IPS-18c (cell line): ENCODE data around the gene TRNAU1AP.
"Not testable (repeated sequence)": the region's sequence is repeated elsewhere in the genome, so short reads cannot be mapped to it uniquely, and the experiment has no call there.

Source experiments
- H3K4me3 ChIP-seq: 2 replicates; pipeline ENCODE4 v1.7.0; 2013; ENCODE audit warnings: low read depth, mild to moderate bottlenecking, low read length, moderate library complexity; ENCODE audit not compliant: insufficient read depth
- H3K9me3 ChIP-seq: one replicate; pipeline ENCODE4 v1.6.1; 2013; ENCODE audit warnings: mild to moderate bottlenecking, low read length, moderate library complexity; ENCODE audit not compliant: control insufficient read depth, insufficient read depth

TRNAU1AP gene

DNA sequence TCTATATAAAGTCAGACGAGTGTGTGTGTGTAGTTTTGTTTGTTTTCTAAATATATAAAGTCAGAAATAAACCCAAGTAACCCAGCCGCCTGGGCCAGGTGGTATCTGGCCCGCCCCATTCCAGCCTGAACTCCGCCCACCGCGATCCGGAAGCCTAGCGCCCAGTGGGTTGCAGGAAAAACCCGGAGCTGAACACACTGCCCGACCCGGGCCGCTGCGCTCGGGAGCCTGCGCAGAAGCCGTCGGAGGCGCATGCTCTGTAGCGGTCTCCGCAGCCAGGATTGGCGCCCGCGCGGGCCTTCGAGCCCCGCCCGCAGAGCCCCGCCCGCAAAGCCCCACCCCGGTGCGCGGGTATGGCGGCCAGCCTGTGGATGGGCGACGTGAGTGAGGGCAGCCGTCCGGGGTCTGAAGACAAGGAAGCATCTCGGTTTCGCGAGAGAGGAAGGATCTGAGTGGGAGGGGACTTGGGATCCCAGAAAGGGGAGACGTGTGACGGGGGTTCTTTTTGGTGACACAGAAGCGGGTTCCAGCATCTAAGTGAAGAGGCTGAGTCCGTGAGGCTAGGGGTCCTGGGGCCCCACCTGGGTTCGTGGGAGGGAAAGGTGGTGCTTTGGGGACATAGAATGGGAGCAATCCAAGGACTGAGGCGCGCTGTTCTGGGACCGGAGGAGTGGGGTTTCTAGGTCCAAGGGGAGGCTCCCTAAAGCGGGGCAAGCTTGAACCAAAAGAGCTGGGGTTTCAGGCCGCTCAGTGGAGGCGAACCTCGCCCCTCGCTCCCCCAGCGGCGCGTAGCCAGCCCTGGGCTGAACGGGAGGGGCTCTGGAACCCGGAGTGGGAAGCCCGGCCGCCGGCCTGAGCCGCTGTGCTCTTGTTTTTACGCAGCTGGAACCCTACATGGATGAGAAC lies at the start of gene TRNAU1AP:
Gene TRNAU1AP, plus strand, starts transcription at position 328 of the 906 bp plus-strand sequence. Its CDS starts 26 bp downstream, at position 354.
- H3K9me3 ChIP-seq: peaks cover 3% of the 10 kb centered on the region
- peak within 1 kb of the TSS; percentile 99 for H3K4me3 ChIP-seq

DNA sequence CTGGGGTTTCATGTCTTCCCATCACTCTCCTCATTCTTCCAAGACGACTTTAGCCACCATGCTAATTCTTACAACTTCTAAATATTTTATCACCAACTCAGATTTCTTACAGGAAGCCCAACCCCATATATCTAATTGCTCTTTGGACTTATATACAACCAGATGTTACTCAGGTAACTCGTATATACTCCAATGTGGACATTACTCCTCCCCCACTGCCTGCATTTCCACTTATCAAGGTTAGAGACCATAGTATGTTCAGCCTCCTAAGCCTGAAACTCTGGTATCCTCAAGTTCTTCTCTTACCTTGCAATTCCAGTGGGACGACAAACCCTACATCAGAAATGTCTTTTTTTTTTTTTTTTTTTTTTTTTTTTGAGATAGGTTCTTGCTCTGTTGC lies 49.8 kb upstream of the TRNAU1AP start:
- Histone ChIP-seq H3K4me3 (no peak overlapping the region), H3K9me3 (no peaks in the 10 kb centered on the region)

DNA sequence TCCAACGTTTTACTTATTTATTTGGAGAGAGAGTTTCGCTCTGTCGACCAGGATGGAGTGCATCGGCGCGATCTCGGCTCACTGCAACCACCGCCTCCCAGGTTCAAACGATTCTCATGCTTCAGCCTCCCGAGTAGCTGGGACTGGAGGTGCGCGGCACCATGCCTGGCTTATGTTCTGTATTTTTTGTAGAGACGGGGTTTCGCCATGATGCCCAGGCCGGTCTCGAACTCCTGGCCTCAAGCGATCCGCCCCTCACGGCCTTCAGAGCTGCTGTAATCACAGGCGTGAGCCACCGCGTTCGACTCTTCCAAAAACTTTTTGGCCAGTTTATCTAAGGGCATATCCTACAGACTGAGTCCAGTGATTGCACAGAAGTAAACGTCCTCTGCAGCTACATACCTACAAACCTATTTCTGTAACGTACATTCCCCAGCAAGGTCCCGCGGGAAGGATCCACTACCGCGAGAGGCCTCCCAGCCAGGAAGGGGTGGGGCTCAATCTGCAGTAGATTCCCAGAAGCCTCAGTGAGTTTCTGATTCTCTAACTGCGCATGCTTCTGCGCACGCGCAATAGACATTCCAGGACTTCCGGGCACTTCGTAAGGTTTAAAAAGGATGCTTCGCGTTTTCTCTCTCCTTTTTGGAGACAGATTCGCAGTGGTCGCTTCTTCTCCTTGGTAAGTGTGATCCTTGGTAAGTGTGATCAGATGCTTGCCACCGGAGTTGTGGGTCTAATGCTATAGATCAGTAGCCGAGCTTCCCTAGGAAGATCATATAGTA lies 47.3 kb upstream of the TRNAU1AP start, which contains the start of gene RCC1:
Gene RCC1, plus strand, starts transcription at position 638 of the 782 bp plus-strand sequence. CDS start 23,824 bp downstream, outside the sequence.
- no peaks in the 10 kb centered on the region for H3K9me3 ChIP-seq
- peak within 1 kb of the TSS; percentile 83 for H3K4me3 ChIP-seq

DNA sequence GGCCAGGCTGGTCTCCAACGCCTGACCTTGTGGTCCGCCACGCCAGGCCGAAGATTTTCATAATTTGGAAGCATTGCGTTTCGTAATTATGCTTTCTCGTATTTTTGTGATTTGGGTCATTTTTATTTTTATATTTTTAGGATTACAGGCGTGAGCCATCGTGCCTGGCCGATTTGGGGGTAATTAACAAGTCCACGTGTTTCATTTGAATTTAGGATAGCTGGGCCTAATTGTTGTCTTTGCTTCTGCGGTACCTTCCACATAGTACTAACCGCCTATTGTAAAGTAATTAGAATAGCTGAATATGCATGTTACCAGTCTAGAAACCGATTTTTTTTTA lies 46.0 kb upstream of the TRNAU1AP start:
- no peaks in the 10 kb centered on the region for H3K9me3 ChIP-seq
- H3K4me3 ChIP-seq: peak overlapping the region; percentile 83

DNA sequence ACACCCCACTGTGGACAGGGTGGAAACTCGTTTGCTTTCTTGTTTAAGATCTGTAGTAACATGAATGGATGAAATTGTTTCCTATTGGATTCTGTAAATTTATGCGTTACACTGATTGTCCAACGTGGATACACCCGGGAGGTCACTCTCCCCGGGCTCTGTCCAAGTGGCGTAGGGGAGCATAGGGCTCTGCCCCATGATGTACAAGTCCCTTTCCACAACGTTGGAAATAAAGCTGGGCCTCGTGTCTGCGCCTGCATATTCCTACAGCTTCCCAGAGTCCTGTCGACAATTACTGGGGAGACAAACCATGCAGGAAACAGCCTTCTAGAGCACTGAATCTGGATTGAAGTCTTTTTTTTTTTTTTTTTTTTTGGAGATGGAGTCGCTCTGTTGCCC lies 45.6 kb upstream of the TRNAU1AP start:
- H3K9me3 ChIP-seq: no peaks in the 10 kb centered on the region
- H3K4me3 ChIP-seq: peak overlapping the region; percentile 83

DNA sequence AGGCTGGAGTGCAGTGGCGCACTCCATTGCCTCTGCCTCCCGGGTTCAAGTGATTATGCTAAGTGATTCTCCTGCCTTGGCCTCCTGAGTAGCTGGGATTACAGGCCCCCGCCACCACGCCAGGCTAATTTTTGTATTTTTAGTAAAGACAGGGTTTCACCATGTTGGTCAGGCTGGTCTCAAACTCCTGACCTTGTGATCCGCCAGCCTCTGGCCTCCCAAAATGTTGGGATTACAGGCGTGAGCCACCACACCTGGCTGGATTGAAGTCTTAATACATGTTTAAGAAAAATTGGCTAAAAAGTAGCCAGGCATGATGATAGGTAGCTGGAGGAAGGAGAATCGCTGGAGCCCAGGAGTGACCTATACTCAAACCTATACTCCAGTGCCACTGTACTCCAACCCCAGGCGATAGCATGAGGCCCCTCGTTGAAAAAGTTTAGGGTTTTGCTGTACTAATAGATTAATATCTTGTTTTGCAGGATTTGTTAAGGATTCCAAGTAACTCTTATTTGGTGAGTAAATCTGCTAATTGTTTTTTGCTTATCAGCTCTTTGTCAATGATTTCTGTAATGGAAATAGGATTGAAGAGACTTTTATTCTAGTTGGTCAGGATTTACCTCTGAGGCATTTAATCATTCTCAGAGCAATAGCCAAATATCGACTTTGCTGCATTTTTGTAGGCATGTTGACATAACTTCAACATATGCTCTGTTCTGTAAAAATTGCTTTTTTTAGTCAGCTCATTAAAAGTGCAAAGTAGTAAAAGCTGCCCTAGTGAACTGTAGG lies 45.0 kb upstream of the TRNAU1AP start:
- Histone ChIP-seq H3K4me3 (peak overlapping the region; percentile 83), H3K9me3 (no peaks in the 10 kb centered on the region)

DNA sequence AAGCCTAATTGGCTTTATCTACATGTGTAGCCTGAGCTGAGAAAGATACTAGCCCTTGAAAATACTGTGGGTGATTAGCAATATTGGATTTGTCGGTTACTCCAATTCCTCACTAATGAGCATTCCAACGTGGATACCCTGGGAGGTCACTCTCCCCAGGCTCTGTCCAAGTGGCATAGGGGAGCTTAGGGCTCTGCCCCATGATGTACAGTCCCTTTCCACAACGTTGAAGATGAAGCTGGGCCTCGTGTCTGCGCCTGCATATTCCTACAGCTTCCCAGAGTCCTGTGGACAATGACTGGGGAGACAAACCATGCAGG lies 44.5 kb upstream of the TRNAU1AP start:
- H3K4me3 ChIP-seq: peak overlapping the region; percentile 83
- no peaks in the 10 kb centered on the region for H3K9me3 ChIP-seq

DNA sequence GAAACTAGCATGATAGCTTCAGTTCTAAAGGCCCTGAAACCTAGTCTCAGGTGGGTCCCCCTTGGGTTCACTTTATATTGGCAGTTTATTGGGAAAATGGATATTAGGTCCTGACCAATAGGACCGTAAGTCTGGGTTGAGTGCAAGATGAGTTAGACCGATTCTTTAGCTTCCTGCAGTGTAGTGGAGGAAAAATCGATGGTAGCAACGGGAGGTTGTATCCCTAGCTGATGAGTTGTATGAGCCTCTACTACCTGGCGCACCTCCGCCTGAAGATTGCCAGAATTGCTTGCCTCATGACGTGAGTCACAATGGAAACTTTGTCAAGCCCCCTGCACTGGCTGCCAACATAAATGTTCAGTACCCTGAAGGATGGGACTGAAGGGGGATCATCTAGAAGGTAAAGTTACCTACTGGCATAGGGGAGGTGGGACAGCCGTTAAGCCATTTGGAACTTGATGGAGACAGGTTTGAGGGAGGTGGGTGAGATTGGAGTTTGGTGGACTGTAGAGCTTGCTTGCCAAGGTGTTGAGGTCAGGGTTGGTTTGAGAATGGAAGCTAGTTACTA lies 43.1 kb upstream of the TRNAU1AP start:
- Histone ChIP-seq H3K9me3 (no peaks in the 10 kb centered on the region), H3K4me3 (no peak overlapping the region)

DNA sequence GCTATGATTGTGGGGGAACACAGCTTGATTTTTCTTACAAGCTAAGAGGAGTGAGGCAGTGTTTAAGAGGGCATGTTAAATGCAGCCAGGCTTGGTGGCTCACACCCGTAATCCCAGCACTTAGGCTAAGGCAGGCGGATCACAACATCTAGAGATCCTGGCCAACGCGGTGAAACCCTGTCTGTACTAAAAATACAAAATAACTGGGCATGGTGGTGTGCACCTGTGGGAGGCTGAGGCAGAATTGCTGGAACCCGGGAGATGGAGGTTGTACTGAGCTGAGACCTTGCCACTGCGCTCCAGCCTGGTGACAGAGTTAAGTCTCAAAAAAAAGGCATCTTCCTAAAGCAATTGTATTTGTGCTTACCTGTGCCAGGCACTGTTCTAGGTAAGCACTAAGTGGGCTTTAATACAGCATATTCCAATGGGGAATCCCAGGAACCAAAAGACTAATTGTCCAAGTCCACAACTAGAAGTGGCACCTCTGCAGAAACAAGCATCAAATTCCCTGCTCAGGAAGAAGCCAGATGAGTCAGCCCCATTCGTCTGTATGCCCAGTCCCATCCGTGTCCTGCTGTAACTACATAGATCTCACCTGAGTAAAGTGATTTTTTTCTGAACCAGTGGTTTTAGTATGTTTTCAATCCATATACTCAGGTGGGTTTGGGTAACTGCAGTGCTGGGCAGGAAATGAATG lies 42.5 kb upstream of the TRNAU1AP start:
- H3K9me3 ChIP-seq: no peaks in the 10 kb centered on the region
- H3K4me3 ChIP-seq: no peak overlapping the region

DNA sequence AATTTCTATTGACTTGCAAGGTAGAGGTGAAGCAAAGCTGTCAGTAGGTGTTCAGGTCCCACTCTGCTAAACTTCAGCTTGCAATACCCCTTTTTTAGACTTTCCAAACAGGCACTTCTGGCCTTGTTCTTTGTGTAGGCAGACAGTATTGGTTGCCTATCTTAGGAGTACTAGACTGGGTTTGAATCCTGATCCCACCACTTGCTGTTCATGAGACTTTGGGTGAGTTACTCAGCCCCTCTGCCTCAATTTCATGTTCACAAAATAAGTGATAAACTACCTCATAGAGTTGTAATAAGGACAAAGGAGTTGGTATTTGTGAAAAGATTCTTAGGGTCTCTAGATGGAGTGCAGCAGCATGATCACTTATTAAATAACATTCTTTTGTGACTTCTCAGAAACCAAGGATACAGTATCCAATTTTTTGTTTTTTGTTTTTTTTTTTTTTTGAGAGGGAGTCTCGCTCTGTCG lies 41.9 kb upstream of the TRNAU1AP start:
- Histone ChIP-seq H3K9me3 (no peaks in the 10 kb centered on the region), H3K4me3 (no peak overlapping the region)

DNA sequence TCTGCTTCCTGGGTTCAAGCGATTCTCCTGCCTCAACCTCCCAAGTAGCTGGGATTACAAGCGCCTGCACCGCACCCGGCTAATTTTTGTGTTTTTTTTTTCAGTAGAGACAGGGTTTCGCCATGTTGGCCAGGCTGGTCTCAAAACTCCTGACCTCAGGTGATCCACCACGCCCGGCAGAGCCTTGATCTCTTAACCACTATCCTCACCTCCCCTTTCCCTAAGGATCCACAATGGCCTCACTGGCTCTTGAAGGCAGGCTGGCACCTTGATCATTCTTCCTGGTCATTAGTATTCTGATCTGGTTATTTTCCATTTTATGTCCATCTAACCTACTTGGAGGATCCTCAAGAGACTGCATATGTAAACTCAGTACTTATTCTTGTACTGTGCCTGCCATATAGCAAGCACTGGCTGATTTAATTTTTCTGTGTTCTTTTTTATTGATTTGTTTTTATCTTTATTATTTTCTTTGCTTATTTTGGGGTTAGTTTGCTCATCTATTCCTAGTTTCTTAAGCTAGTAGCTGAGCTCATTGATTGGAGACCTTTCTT lies 40.8 kb upstream of the TRNAU1AP start:
- Histone ChIP-seq H3K4me3 (no peak overlapping the region), H3K9me3 (no peaks in the 10 kb centered on the region)

DNA sequence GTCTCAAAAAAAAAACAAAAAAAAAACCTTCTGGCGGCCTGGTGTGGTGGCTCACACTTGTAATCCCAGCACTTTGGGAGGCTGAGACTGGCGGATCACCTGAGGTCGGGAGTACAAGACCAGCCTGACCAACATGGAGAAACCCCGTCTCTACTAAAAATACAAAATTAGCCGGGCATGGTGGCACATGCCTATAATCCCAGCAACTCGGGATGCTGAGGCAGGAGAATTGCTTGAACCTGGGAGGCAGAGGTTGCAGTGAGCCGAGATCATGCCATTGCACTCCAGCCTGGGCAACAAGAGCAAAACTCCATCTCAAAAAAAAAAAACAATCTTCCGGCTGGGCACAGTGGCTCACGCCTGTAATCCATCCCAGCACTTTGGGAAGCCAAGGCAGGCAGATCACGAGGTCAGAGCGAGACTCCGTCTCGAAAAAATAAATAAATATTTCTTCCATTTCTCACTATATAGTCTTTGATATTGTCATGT lies 38.4 kb upstream of the TRNAU1AP start:
- not testable (repeated sequence) for H3K9me3 ChIP-seq, H3K4me3 ChIP-seq

DNA sequence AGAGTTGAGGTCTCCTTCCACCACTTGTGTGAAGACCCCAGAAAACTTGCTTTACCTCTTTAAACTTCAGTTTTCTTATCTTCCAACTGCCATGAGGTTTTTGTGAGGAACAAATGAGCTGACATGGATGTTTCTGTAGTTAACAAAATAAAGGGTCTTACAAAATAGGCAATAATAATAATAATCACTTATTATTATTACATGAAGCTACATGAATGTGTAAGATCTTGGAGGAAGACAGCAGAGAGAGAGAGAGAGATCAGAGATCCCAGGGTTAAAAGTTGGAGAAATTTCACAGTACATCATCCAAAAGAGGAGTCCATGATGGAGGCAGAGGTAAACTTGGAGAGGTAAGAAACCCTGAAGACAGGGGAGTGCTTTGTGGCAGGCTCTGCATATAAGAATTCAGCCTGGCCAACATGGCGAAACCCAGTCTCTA lies 36.3 kb upstream of the TRNAU1AP start:
- H3K9me3 ChIP-seq: no peaks in the 10 kb centered on the region
- no peak overlapping the region for H3K4me3 ChIP-seq

DNA sequence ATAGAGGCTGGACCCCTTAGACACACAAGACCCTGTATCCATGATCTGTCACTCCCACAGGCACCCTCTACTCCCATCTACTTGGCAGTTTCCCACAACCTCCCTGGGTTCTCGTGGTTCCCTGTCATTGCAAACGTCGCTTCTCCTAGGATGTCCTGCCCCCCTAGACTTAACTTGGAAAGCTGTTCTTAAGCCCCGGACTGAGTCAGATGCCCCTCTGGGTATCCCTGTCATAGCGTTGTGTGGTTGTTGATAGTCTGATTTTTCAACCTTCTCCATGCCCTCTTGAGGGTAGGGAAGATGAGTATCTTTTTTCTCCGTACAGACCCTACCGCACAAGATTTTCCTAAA lies 35.3 kb upstream of the TRNAU1AP start:
- Histone ChIP-seq H3K4me3 (peak overlapping the region; percentile 84), H3K9me3 (no peaks in the 10 kb centered on the region)

DNA sequence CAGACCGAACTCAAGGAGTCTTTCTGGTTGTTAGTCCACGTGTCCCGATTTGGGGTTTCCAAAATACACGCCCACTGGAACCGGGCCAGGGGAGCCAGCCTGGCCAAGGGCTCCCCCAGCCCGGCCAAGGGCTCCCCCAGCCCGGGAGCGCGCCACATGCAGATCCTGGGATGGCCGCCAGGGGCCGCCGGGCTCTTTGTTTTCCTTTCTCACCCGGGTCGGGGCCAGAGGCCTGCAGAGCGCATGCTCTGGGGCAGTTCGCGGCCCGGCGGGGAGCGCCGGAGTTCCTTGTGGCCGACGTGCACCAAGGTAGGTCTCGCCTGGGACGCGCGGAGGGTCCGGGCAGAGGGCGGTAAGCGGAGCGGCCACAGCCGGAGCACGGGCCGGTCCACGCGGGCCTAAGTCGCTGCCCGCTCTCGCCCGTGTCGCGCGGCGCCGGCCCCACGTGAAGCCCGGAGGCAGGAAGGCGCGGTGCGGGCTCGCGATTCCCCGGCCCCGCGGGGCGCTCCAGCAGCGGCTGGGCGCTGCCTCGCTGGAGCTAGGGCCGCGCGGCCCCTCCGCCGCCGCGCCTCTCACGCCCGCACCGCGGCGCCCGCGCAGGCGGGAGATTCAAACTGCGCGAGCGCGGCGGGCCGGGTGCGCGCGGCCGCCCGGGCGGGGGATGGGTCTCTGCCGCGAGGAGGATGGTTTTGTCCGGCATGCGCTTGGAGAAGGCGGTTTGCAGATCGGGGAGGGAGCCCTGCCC lies 34.7 kb upstream of the TRNAU1AP start:
- H3K9me3 ChIP-seq: no peaks in the 10 kb centered on the region
- H3K4me3 ChIP-seq: peak overlapping the region; percentile 84
